HG03139 (cell line): ENCODE data around the gene FRAT1.

Source experiments
- ATAC-seq: cut with Tn5 transposase; IDR thresholded peaks from one replicate; pipeline ENCODE4 v1.9.1; 2021; ENCODE audit not compliant: unreplicated experiment

FRAT1 gene

DNA sequence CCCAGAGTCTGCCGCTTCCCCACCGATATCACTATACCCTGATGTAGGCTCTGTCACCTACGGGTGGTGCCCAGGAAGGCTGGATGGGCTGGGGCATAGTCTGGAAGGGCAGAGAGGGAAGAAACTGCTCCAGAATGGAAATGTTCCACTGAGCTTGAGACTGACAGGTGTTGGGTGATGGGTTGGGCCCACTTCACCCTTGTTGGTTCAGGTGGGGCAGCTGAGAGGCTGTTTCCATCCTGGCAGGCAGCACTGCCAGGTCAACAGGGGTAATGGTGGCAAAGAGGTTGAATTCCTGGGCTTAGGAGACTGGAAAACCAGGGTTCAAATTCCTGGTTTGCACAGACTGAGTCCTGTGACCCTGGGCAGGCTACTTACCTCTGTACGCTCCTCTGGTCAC lies 44.0 kb downstream of the FRAT1 start:
- ATAC-seq: no peak

DNA sequence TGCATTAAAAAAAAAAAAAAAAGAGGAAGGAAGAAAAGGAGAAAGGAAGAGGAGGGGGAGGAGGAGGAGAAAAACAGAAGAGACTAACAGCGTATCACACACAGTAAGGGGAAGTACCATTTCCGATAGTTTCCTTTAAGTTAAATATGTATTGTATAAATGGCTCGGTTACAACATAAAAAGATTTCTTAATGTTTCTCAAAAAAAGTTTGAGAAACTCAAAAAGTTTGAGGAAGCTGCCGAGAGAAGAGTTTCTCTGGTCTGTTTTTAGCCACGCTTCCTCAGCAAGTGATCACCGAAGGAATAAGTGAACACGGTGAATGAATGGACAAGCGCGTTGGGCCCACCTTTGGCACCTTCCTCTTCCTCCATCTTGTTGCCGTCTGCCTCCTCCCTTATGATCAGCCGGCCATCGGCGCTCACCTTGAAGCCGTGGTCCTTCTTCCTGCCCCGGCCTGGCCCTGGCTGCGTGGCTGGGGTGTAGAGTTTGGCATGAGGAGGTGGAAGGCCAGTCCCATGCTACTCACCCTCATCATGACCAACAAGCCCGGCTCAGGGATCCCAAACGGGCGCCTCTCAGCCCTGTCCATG lies 46.8 kb downstream of the FRAT1 start:
- no peak for ATAC-seq

- no peak for ATAC-seq
Measured at GRCh38 chr10:97366572-97366971, 47.5 kb downstream of the FRAT1 start.

DNA sequence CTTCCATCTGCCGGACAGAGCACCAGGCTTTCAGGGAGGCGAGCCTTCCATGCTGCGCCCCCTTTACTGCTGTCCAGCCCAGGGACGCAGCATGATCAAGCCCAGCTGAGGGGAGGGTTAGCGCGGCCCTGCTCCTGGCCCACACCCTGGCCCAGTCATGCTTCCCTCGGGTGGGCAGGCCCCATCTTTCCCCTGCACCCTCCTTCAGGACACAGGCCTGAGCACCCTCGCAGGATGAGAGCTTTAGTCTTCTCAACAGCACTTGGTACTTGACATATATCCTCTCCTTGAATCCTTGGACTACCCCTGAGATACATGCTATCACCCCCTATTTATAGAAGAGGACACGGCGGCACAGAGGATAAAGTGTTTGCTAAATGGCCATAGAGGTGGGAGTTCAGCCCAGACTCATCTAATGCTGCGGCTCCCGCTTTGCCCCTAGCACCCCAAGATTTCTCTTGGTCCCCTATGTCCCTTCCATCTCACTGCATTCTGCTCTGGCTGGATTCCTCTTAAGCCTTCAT lies 48.1 kb downstream of the FRAT1 start:
- ATAC-seq: no peak
